ENCODE results near the gene CCPG1. TPM values are rescaled to one million over a fixed set of nuclear protein-coding genes. Genes with fewer than 3 reads are reported as not detected.

Gene CCPG1
- total RNA-seq, 1 experiment from 2014 or later = 8.5 TPM

- Histone ChIP-seq H3K4me2 (ENCODE audit: low read length) (no peak overlapping the region), H2AFZ (ENCODE audit: low read depth, low read length, poor library complexity, severe bottlenecking) (no peak overlapping the region), H3K9me3 (ENCODE audit: control insufficient read depth in 1 of 2, insufficient read depth in 1 of 2, low read depth in 1 of 2, low read length in 2 of 2) (0 out of 4 replicates have a peak, but pooled peaks cover 0 to 7% of the 10 kb centered on the region in 2 experiments), H3K9me2 (ENCODE audit: insufficient read depth) (no peaks in the 10 kb centered on the region), H3K4me1 (ENCODE audit: control insufficient read depth in 1 of 2, insufficient read depth in 2 of 2, low read length in 2 of 2) (no peaks in the 10 kb centered on the region; a peak in 1 of 4 replicates), H3K4me3 (replicated peaks in 1 of 2; ENCODE audit: low read depth in 1 of 2, low read length in 2 of 2) (no peak overlapping the region), H3K9ac (ENCODE audit: low read length) (no peak overlapping the region), H3K79me2 (ENCODE audit: insufficient read depth, low read length) (no peaks in the 10 kb centered on the region), H3K27ac (ENCODE audit: low read depth, low read length) (no peak overlapping the region), H3K27me3 (ENCODE audit: insufficient read depth, low read length) (no peaks in the 10 kb centered on the region), H4K20me1 (ENCODE audit: insufficient read depth) (no peaks in the 10 kb centered on the region), H3K36me3 (ENCODE audit: control insufficient read depth in 1 of 2, insufficient read depth in 2 of 2, low read length in 2 of 2) (no peaks in the 10 kb centered on the region)
- no peak for ATAC-seq
- DNase-seq (ENCODE audit: low read depth, low spot score) = no peak
- intact Hi-C loops (cut with micrococcal nuclease) = no loop called here
- BruUV-seq (replicated peaks) = no TSS peak
- TF ChIP-seq ZNF274 (IDR thresholded peaks at IDR 0.05; ENCODE audit: low read depth, low read length) (no peak), CEBPB (IDR thresholded peaks at IDR 0.05; ENCODE audit: low read depth) (no peak), ZFX (IDR thresholded peaks at IDR 0.05) (no peak), EGR1 (IDR thresholded peaks at IDR 0.05; ENCODE audit: low read depth) (no peak)
- CTCF ChIA-PET = no interaction called here
- POLR2A ChIA-PET = no interaction called here
- RAD21 ChIA-PET (ENCODE audit: low non-redundant PET in 1 of 2, low total read pairs in 2 of 2, uncharacterized antibody in 2 of 2, unreplicated experiment in 2 of 2) = no interaction called here
These were observed 13.5 kb downstream of the CCPG1 start for GRCh38 chr15:55394694-55395093.

- TF ChIP-seq JUND (IDR thresholded peaks at IDR 0.05) = no peak
- no peak for TF ChIP-seq RAD21 (IDR thresholded peaks at IDR 0.05; ENCODE audit: low read depth)
- TF ChIP-seq EGR1 (IDR thresholded peaks at IDR 0.05; ENCODE audit: low read depth) = no peak
- ATAC-seq (no peak), DNase-seq (ENCODE audit: low read depth, low spot score) (no peak)
- H3K27ac ChIP-seq (ENCODE audit: low read depth, low read length) = no peak overlapping the region
- no peak overlapping the region for H2AFZ ChIP-seq (ENCODE audit: low read depth, low read length, poor library complexity, severe bottlenecking)
- H3K9me2 ChIP-seq (ENCODE audit: insufficient read depth) = no peaks in the 10 kb centered on the region
- H3K36me3 ChIP-seq (ENCODE audit: control insufficient read depth in 1 of 2, insufficient read depth in 2 of 2, low read length in 2 of 2) = no peaks in the 10 kb centered on the region
- H3K4me3 ChIP-seq (replicated peaks in 1 of 2; ENCODE audit: low read depth in 1 of 2, low read length in 2 of 2) = no peak overlapping the region
- no peaks in the 10 kb centered on the region for H3K27me3 ChIP-seq (ENCODE audit: insufficient read depth, low read length)
- H3K9me3 ChIP-seq (ENCODE audit: control insufficient read depth in 1 of 2, insufficient read depth in 1 of 2, low read depth in 1 of 2, low read length in 2 of 2) = no peaks in the 10 kb centered on the region
- no peak overlapping the region; the same call in 1 of the 2 replicates for H3K4me2 ChIP-seq (ENCODE audit: low read length)
- H3K9ac ChIP-seq (ENCODE audit: low read length) = no peak overlapping the region
- H4K20me1 ChIP-seq (ENCODE audit: insufficient read depth) = no peaks in the 10 kb centered on the region
- H3K4me1 ChIP-seq (ENCODE audit: control insufficient read depth in 1 of 2, insufficient read depth in 2 of 2, low read length in 2 of 2) = peaks cover 0 to 7% of the 10 kb centered on the region in 2 experiments; a peak in 2 of 4 replicates
- H3K79me2 ChIP-seq (ENCODE audit: insufficient read depth, low read length) = no peaks in the 10 kb centered on the region
- RAD21 ChIA-PET (ENCODE audit: low non-redundant PET in 1 of 2, low total read pairs in 2 of 2, uncharacterized antibody in 2 of 2, unreplicated experiment in 2 of 2) = no interaction called here
- intact Hi-C loops (cut with micrococcal nuclease) = no loop called here
- CTCF ChIA-PET = no interaction called here
- POLR2A ChIA-PET = no interaction called here
- no TSS peak for BruUV-seq (replicated peaks)
These were observed 18.9 kb downstream of the CCPG1 start for GRCh38 chr15:55389264-55389607.
